MM.1S (cell line): ENCODE data around the gene PRR35.

Experiments
- DNase-seq: peaks from one replicate; pipeline ENCODE4 v3.0.0-alpha.2; 2015
- H2AFZ ChIP-seq: fragments of 300-600 bp; sonication (generic); 2 replicates; pipeline ENCODE4 v1.6.0; 2016; ENCODE audit warnings: antibody characterized with exemption, low read length
- H3F3A ChIP-seq: fragments of 300-600 bp; sonication (generic); 2 replicates; pipeline ENCODE4 v1.6.1; 2016; ENCODE audit warnings: mild to moderate bottlenecking, antibody characterized with exemption, low read length, moderate library complexity, mixed read lengths; ENCODE audit not compliant: insufficient read depth
- H3K27ac ChIP-seq: fragments of 300-600 bp; sonication (generic); 2 replicates; pipeline ENCODE4 v1.5.1; 2016; ENCODE audit warnings: mild to moderate bottlenecking, low read length
- H3K27me3 ChIP-seq: fragments of 300-600 bp; sonication (generic); replicated peaks from 2 replicates; pipeline ENCODE4 v1.6.0; 2016; ENCODE audit warnings: low read length; ENCODE audit not compliant: insufficient read depth
- H3K36me3 ChIP-seq: fragments of 300-600 bp; sonication (generic); replicated peaks from 2 replicates; pipeline ENCODE4 v1.6.1; 2016; ENCODE audit warnings: mild to moderate bottlenecking, low read length, mixed read lengths; ENCODE audit not compliant: insufficient read depth
- H3K4me1 ChIP-seq: fragments of 300-600 bp; sonication (generic); 2 replicates; pipeline ENCODE4 v1.6.1; 2016; ENCODE audit warnings: low read length, mixed read lengths
- H3K4me2 ChIP-seq: fragments of 300-600 bp; sonication (generic); 2 replicates; pipeline ENCODE4 v1.6.0; 2016; ENCODE audit warnings: low read depth, low read length
- H3K4me3 ChIP-seq: fragments of 300-600 bp; sonication (generic); 2 replicates; pipeline ENCODE4 v1.5.1; 2016; ENCODE audit warnings: low read length, mixed read lengths
- H3K79me2 ChIP-seq: fragments of 300-600 bp; sonication (generic); 2 replicates; pipeline ENCODE4 v1.6.1; 2016; ENCODE audit warnings: mixed run types, low read length, mixed read lengths
- H3K9ac ChIP-seq: fragments of 300-600 bp; sonication (generic); 2 replicates; pipeline ENCODE4 v1.6.1; 2016; ENCODE audit warnings: low read length, mixed read lengths
- H3K9me2 ChIP-seq: fragments of 300-600 bp; sonication (generic); replicated peaks from 2 replicates; pipeline ENCODE4 v1.6.1; 2016; ENCODE audit warnings: mild to moderate bottlenecking, low read length, mixed read lengths; ENCODE audit not compliant: insufficient read depth
- H3K9me3 ChIP-seq: fragments of 300-600 bp; sonication (generic); replicated peaks from 2 replicates; pipeline ENCODE4 v1.6.1; 2016; ENCODE audit warnings: mild to moderate bottlenecking, low read length, mixed read lengths; ENCODE audit not compliant: insufficient read depth
- H4K20me1 ChIP-seq: fragments of 300-600 bp; sonication (generic); 2 replicates; pipeline ENCODE4 v1.6.1; 2016; ENCODE audit warnings: mild to moderate bottlenecking, low read length, moderate library complexity, mixed read lengths; ENCODE audit not compliant: insufficient read depth
- CTCF ChIP-seq: fragments of 300-600 bp; sonication (generic); IDR thresholded peaks from 2 replicates; pipeline ENCODE4 v1.5.1; 2016; ENCODE audit warnings: antibody characterized with exemption, low read length, mixed read lengths
- EZH2 ChIP-seq: fragments of 300-600 bp; sonication (generic); optimal IDR thresholded peaks from 2 replicates; pipeline ENCODE3; 2017; ENCODE audit warnings: low read depth, mild to moderate bottlenecking, antibody characterized with exemption, low read length, mixed read lengths
- EZH2phosphoT487 ChIP-seq: fragments of 300-600 bp; sonication (generic); IDR thresholded peaks from 2 replicates; pipeline ENCODE4 v1.6.1; 2018; ENCODE audit warnings: antibody characterized with exemption, low read length

The PRR35 gene

GRCh38 chr16:576197-576822 is 16.1 kb downstream of the PRR35 start:
- Histone ChIP-seq H3K79me2 (peaks cover 9% of the 10 kb centered on the region; the same call in 1 of the 2 replicates), H3K4me1 (no peaks in the 10 kb centered on the region), H3F3A (no peaks in the 10 kb centered on the region), H3K36me3 (no peaks in the 10 kb centered on the region), H3K4me2 (no peak overlapping the region), H3K9me3 (no peaks in the 10 kb centered on the region), H2AFZ (no peak overlapping the region), H3K4me3 (no peak overlapping the region), H3K27me3 (no peaks in the 10 kb centered on the region), H3K9me2 (no peaks in the 10 kb centered on the region), H3K27ac (no peak overlapping the region), H4K20me1 (no peaks in the 10 kb centered on the region), H3K9ac (no peak overlapping the region)
- no peak for DNase-seq
- no peak for TF ChIP-seq EZH2phosphoT487
- no peak for TF ChIP-seq EZH2

GRCh38 chr16:576823-577201 is 16.6 kb downstream of the PRR35 start:
- H2AFZ ChIP-seq: no peak overlapping the region
- no peaks in the 10 kb centered on the region for H3K9me3 ChIP-seq
- no peak overlapping the region for H3K9ac ChIP-seq
- TF ChIP-seq EZH2phosphoT487 (no peak), EZH2 (no peak), CTCF (no peak)
- H4K20me1 ChIP-seq: no peaks in the 10 kb centered on the region
- no peaks in the 10 kb centered on the region for H3F3A ChIP-seq
- H3K4me3 ChIP-seq: no peak overlapping the region
- no peak overlapping the region for H3K27ac ChIP-seq
- no peaks in the 10 kb centered on the region for H3K27me3 ChIP-seq
- H3K36me3 ChIP-seq: no peaks in the 10 kb centered on the region
- no peaks in the 10 kb centered on the region for H3K9me2 ChIP-seq
- DNase-seq: no peak
- H3K4me1 ChIP-seq: no peaks in the 10 kb centered on the region
- no peak overlapping the region for H3K4me2 ChIP-seq
- H3K79me2 ChIP-seq: peaks cover 5% of the 10 kb centered on the region; the same call in 1 of the 2 replicates

- no peaks in the 10 kb centered on the region for H3F3A ChIP-seq
- H2AFZ ChIP-seq: no peak overlapping the region
- no peaks in the 10 kb centered on the region for H3K9me3 ChIP-seq
- no peaks in the 10 kb centered on the region for H4K20me1 ChIP-seq
- H3K4me3 ChIP-seq: no peak overlapping the region
- no peaks in the 10 kb centered on the region for H3K36me3 ChIP-seq
- no peaks in the 10 kb centered on the region for H3K4me1 ChIP-seq
- DNase-seq: no peak
- no peak overlapping the region for H3K27ac ChIP-seq
- no peaks in the 10 kb centered on the region for H3K79me2 ChIP-seq
- no peak for TF ChIP-seq CTCF
- no peak for TF ChIP-seq EZH2
- no peak overlapping the region for H3K9ac ChIP-seq
- H3K27me3 ChIP-seq: no peaks in the 10 kb centered on the region
- H3K4me2 ChIP-seq: no peak overlapping the region
- H3K9me2 ChIP-seq: no peaks in the 10 kb centered on the region
Observed at GRCh38 chr16:577796-578195, 17.6 kb downstream of the PRR35 start.

DNA sequence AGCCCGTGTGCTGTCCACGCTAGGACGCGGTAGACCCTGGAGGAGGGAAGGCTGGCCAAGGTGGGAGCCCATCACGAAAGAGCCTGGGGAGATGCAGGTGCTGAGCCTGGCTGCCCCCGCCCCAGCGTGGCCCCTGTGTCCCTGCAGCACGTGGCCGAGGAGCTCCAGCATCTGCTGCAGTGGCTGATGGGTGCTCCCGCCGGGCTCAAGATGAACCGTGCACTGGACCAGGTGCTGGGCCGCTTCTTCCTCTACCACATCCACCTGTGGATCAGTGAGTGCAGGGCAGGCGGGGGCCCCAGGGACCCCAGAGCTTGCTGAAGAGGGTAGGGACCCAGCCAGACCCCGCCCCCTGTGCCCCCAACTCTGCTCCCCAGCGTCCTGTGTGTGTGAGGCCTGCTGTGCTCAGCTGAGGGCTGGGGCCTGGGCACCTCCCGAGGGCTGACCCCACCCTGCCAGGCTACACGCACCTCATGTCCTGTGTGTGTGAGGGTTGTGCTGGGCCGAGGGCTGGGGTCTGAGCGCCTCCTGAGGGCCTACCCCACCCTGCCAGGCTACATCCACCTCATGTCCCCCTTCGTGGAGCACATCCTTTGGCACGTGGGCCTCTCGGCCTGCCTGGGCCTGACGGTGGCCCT is 18.2 kb downstream of the PRR35 start:
- no peaks in the 10 kb centered on the region for H3K79me2 ChIP-seq
- H4K20me1 ChIP-seq: no peaks in the 10 kb centered on the region
- H2AFZ ChIP-seq: no peak overlapping the region
- H3K4me1 ChIP-seq: no peaks in the 10 kb centered on the region
- H3K36me3 ChIP-seq: no peaks in the 10 kb centered on the region
- H3K4me2 ChIP-seq: no peak overlapping the region
- no peak for DNase-seq
- no peaks in the 10 kb centered on the region for H3K9me3 ChIP-seq
- TF ChIP-seq EZH2: no peak
- TF ChIP-seq EZH2phosphoT487: no peak
- no peak for TF ChIP-seq CTCF
- no peaks in the 10 kb centered on the region for H3K27me3 ChIP-seq
- H3F3A ChIP-seq: no peaks in the 10 kb centered on the region
- no peaks in the 10 kb centered on the region for H3K9me2 ChIP-seq
- H3K9ac ChIP-seq: no peak overlapping the region
- no peak overlapping the region for H3K4me3 ChIP-seq
- no peak overlapping the region for H3K27ac ChIP-seq
